Neural cell (in vitro differentiated cells): Measurements from ENCODE around the gene CENPE. TPM values are rescaled to one million over a fixed set of nuclear protein-coding genes. Genes with fewer than 3 reads are reported as not detected.

ENCODE experiments used
- H2AFZ ChIP-seq: fragments of 200-600, 300-800 bp; sonication (generic), shearing (Covaris generic); 2 replicates; pipeline ENCODE4 v1.6.0; 2014; ENCODE audit warnings: low read depth, mild to moderate bottlenecking, antibody characterized with exemption, low read length, moderate library complexity
- H3F3A ChIP-seq: fragments of 200-600 bp; shearing (Covaris generic); 2 replicates; pipeline ENCODE4 v1.6.1; 2016; ENCODE audit warnings: mild to moderate bottlenecking, moderate library complexity, mixed read lengths, antibody characterized with exemption, low read length; ENCODE audit not compliant: insufficient read depth, poor library complexity, severe bottlenecking
- H3K27ac ChIP-seq: fragments of 200-600, 300-800 bp; sonication (generic), shearing (Covaris generic); 2 replicates; pipeline ENCODE4 v1.5.1; 2014; ENCODE audit warnings: mild to moderate bottlenecking, low read length, moderate library complexity
- H3K27me3 ChIP-seq: fragments of 300-800, 200-600 bp; sonication (generic), shearing (Covaris generic); 2 replicates; pipeline ENCODE4 v1.6.0; 2014; ENCODE audit warnings: mild to moderate bottlenecking, low read depth, low read length, moderate library complexity; ENCODE audit not compliant: insufficient read depth
- H3K36me3 ChIP-seq: fragments of 300-800, 200-600 bp; sonication (generic), shearing (Covaris generic); 2 replicates; pipeline ENCODE4 v1.5.1; 2014; ENCODE audit warnings: mild to moderate bottlenecking, antibody characterized with exemption, low read length, moderate library complexity; ENCODE audit not compliant: insufficient read depth
- H3K4me2 ChIP-seq: fragments of 300-800, 200-600 bp; sonication (generic), shearing (Covaris generic); 2 replicates; pipeline ENCODE4 v1.6.0; 2014; ENCODE audit warnings: mild to moderate bottlenecking, low read length
- H3K4me3 ChIP-seq: fragments of 300-800, 200-600 bp; sonication (generic), shearing (Covaris generic); 2 replicates; pipeline ENCODE4 v1.5.1; 2014; ENCODE audit warnings: mild to moderate bottlenecking, low read length, moderate library complexity
- H3K79me2 ChIP-seq: fragments of 200-600 bp; shearing (Covaris generic); replicated peaks from 2 replicates; pipeline ENCODE4 v1.6.0; 2014; ENCODE audit warnings: mild to moderate bottlenecking, low read length, moderate library complexity; ENCODE audit not compliant: insufficient read depth
- H3K9ac ChIP-seq: fragments of 300-800, 200-600 bp; sonication (generic), shearing (Covaris generic); 2 replicates; pipeline ENCODE4 v1.6.1; 2016; ENCODE audit warnings: mild to moderate bottlenecking, low read length, mixed read lengths
- H3K9me2 ChIP-seq: fragments of 200-600 bp; shearing (Covaris generic); 2 replicates; pipeline ENCODE4 v1.6.1; 2016; ENCODE audit warnings: mild to moderate bottlenecking, low read length, mixed read lengths; ENCODE audit not compliant: insufficient read depth
- H3K9me3 ChIP-seq: fragments of 200-600, 300-800 bp; sonication (generic), shearing (Covaris generic); 2 replicates; pipeline ENCODE4 v1.6.1; 2016; ENCODE audit warnings: mild to moderate bottlenecking, mixed run types, low read length, moderate library complexity, mixed read lengths
- H4K20me1 ChIP-seq: fragments of 200-600 bp; shearing (Covaris generic); 2 replicates; pipeline ENCODE4 v1.6.1; 2016; ENCODE audit warnings: mild to moderate bottlenecking, mixed run types; ENCODE audit not compliant: insufficient read depth
- CTCF ChIP-seq: fragments of 450-650 bp; IDR thresholded peaks from 2 replicates; pipeline ENCODE4 v1.5.1; 2014; ENCODE audit warnings: antibody characterized with exemption, mild to moderate bottlenecking, moderate library complexity; ENCODE audit not compliant: poor library complexity, severe bottlenecking
- EP300 ChIP-seq: fragments of 450-650 bp; conservative IDR thresholded peaks from 2 replicates; pipeline ENCODE4 v1.6.1; 2014; ENCODE audit warnings: antibody characterized with exemption, mild to moderate bottlenecking, moderate library complexity; ENCODE audit not compliant: poor library complexity, severe bottlenecking
- EZH2 ChIP-seq: fragments of 200-600, 300-800 bp; shearing (Covaris generic), sonication (generic); IDR thresholded peaks from 2 replicates; pipeline ENCODE4 v1.6.1; 2014; ENCODE audit warnings: antibody characterized with exemption, low read length, borderline replicate concordance, mild to moderate bottlenecking; ENCODE audit not compliant: insufficient read depth, poor library complexity, severe bottlenecking
- MXI1 ChIP-seq: fragments of 450-650 bp; conservative IDR thresholded peaks from 2 replicates; pipeline ENCODE4 v1.6.1; 2014; ENCODE audit warnings: antibody characterized with exemption, mild to moderate bottlenecking; ENCODE audit not compliant: poor library complexity, severe bottlenecking
- POLR2AphosphoS5 ChIP-seq: IDR thresholded peaks from 2 replicates; pipeline ENCODE4 v1.6.1; 2012
- RAD21 ChIP-seq: fragments of 450-650 bp; conservative IDR thresholded peaks from 2 replicates; pipeline ENCODE4 v1.6.1; 2014; ENCODE audit warnings: antibody characterized with exemption, mild to moderate bottlenecking, moderate library complexity
- REST ChIP-seq: IDR thresholded peaks from 2 replicates; pipeline ENCODE4 v1.6.1; 2012; ENCODE audit warnings: borderline replicate concordance
- SMC3 ChIP-seq: fragments of 450-650 bp; conservative IDR thresholded peaks from 2 replicates; pipeline ENCODE4 v1.6.1; 2014; ENCODE audit warnings: antibody characterized with exemption, mild to moderate bottlenecking, moderate library complexity; ENCODE audit not compliant: poor library complexity
- TAF1 ChIP-seq: IDR thresholded peaks from 2 replicates; pipeline ENCODE4 v1.6.1; 2012; ENCODE audit warnings: low read depth
- polyA plus RNA-seq: library from polyadenylated mRNA; depleted of rRNA; stranded (reverse); fragments of >200 nt; gene quantifications from 2 replicates; pipeline ENCODE4 v1.2.3, GENCODE V29; 2014

Gene CENPE
- polyA plus RNA-seq, 1 donor from 2014 or later, result 1.8 TPM

GRCh38 chr4:103199009-103199408, 866 bp upstream of the CENPE start:
- Histone ChIP-seq H3F3A (no peaks in the 10 kb centered on the region), H2AFZ (no peak overlapping the region), H3K9me3 (no peaks in the 10 kb centered on the region), H3K27ac (no peak overlapping the region), H4K20me1 (no peaks in the 10 kb centered on the region), H3K4me2 (no peak overlapping the region), H3K4me3 (peak overlapping the region; percentile 88), H3K9me2 (no peaks in the 10 kb centered on the region), H3K27me3 (no peaks in the 10 kb centered on the region), H3K36me3 (no peaks in the 10 kb centered on the region), H3K9ac (no peak overlapping the region), H3K79me2 (no peaks in the 10 kb centered on the region)
- TF ChIP-seq TAF1 (no peak), RAD21 (no peak), REST (no peak), CTCF (no peak), MXI1 (no peak), EP300 (no peak), POLR2AphosphoS5 (no peak), EZH2 (no peak), SMC3 (no peak)

GRCh38 chr4:103197765-103198110, 405 bp downstream of the CENPE start:
- Histone ChIP-seq H3K27me3 (no peaks in the 10 kb centered on the region), H3K9ac (peak overlapping the region; percentile 51), H4K20me1 (no peaks in the 10 kb centered on the region), H3K9me2 (no peaks in the 10 kb centered on the region), H3K4me2 (peak overlapping the region; percentile 91), H3K36me3 (no peaks in the 10 kb centered on the region), H3K27ac (no peak overlapping the region), H3K9me3 (no peaks in the 10 kb centered on the region), H3K4me3 (peak overlapping the region; percentile 88), H3K79me2 (no peaks in the 10 kb centered on the region), H3F3A (no peaks in the 10 kb centered on the region), H2AFZ (peak overlapping the region; percentile 58)
- TF ChIP-seq POLR2AphosphoS5 (no peak), EZH2 (no peak), SMC3 (no peak), RAD21 (no peak), REST (no peak), CTCF (no peak), EP300 (no peak), MXI1 (no peak), TAF1 (no peak)
